OCI-LY7 (cell line): ENCODE data around the gene AGBL1.

Experiments used
- EZH2phosphoT487 ChIP-seq: fragments of 200-600 bp; sonication (generic); IDR thresholded peaks from 2 replicates; pipeline ENCODE4 v1.6.1; 2018; ENCODE audit warnings: low read depth, borderline replicate concordance, mild to moderate bottlenecking, mixed run types, antibody characterized with exemption, low read length, moderate library complexity, mixed read lengths
- TF ChIP-seq, protein P1 (sequence below): fragments of 200-600 bp; sonication (generic); conservative IDR thresholded peaks from 2 replicates; pipeline ENCODE4 v1.5.1; 2014; ENCODE audit warnings: mild to moderate bottlenecking, antibody characterized with exemption, low read length, moderate library complexity, mixed read lengths

DNA sequence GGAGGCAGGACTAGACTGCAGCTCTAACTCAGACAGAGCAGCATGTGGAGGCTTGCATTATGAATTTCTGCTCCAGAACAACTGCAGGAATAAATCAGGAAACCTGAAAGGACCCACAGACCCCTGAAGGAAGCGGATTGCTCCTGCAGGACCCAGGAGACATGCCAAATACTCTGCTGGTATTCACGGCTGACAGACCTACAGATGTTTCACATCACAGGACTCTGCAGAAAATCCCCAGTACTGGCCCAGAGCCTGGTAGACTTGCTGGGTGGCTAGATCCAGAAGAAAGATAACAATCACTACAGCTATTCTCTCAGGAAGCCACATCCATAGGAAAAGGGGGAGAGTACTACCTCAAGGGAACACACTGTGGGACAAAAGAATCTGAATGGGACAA, 942.1 kb downstream of the AGBL1 start:
- TF ChIP-seq, protein P1, sequence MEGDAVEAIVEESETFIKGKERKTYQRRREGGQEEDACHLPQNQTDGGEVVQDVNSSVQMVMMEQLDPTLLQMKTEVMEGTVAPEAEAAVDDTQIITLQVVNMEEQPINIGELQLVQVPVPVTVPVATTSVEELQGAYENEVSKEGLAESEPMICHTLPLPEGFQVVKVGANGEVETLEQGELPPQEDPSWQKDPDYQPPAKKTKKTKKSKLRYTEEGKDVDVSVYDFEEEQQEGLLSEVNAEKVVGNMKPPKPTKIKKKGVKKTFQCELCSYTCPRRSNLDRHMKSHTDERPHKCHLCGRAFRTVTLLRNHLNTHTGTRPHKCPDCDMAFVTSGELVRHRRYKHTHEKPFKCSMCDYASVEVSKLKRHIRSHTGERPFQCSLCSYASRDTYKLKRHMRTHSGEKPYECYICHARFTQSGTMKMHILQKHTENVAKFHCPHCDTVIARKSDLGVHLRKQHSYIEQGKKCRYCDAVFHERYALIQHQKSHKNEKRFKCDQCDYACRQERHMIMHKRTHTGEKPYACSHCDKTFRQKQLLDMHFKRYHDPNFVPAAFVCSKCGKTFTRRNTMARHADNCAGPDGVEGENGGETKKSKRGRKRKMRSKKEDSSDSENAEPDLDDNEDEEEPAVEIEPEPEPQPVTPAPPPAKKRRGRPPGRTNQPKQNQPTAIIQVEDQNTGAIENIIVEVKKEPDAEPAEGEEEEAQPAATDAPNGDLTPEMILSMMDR, result no peak
- TF ChIP-seq EZH2phosphoT487, result no peak
